Tibial nerve (tissue), 4 donors: ENCODE data around the gene CLDN14. TPM values are rescaled to one million over a fixed set of nuclear protein-coding genes. Genes with fewer than 3 reads are reported as not detected.

ENCODE experiments used
- DNase-seq, 2 donors: peaks; one replicate each; pipeline ENCODE4 v3.0.0-alpha.2; 2019; ENCODE audit warnings: low spot score in 2 of 2
- H3K27ac ChIP-seq, 4 donors: fragments of 200-600 bp; sonication (generic) in 3 of 4; one replicate each; pipeline ENCODE4 v1.5.1; 2017 to 2019; ENCODE audit warnings: mild to moderate bottlenecking in 1 of 4
- H3K27me3 ChIP-seq, 2 donors: fragments of 200-600 bp; sonication (generic) in 1 of 2; one replicate each; pipeline versions ENCODE4 v1.5.1 to v1.6.0; 2017 to 2019
- H3K36me3 ChIP-seq, 3 donors: fragments of 200-600 bp; sonication (generic); one replicate each; pipeline ENCODE4 v1.5.1; 2018 to 2019
- H3K4me1 ChIP-seq, 4 donors: fragments of 200-600 bp; sonication (generic) in 3 of 4; one replicate each; pipeline ENCODE4 v1.5.1; 2017 to 2019
- H3K4me3 ChIP-seq, 4 donors: fragments of 200-600 bp; sonication (generic) in 3 of 4; one replicate each; pipeline ENCODE4 v1.5.1; 2017 to 2019; ENCODE audit warnings: mild to moderate bottlenecking in 1 of 4, moderate library complexity in 1 of 4
- H3K9me3 ChIP-seq, 4 donors: fragments of 200-600 bp; sonication (generic) in 3 of 4; one replicate each; pipeline ENCODE4 v1.5.1; 2017 to 2019
- CTCF ChIP-seq, 5 experiments: fragments of 200-600 bp in 3 of 5; fragments of 450-650 bp in 2 of 5; sonication (generic) in 3 of 5; IDR thresholded peaks; one replicate each; pipeline ENCODE4 v1.5.1; 2016 to 2019; ENCODE audit warnings: antibody characterized with exemption in 5 of 5, mild to moderate bottlenecking in 3 of 5, moderate library complexity in 2 of 5
- EP300 ChIP-seq, 2 donors: sonication (generic); formaldehyde crosslinking; IDR thresholded peaks; one replicate each; pipeline ENCODE4 v1.6.1; 2017; ENCODE audit warnings: antibody characterized with exemption in 2 of 2, mild to moderate bottlenecking in 1 of 2
- POLR2A ChIP-seq, 2 donors: fragments of 450-650 bp; IDR thresholded peaks; one replicate each; pipeline ENCODE4 v1.6.1; 2017; ENCODE audit warnings: antibody characterized with exemption in 2 of 2, mild to moderate bottlenecking in 2 of 2, moderate library complexity in 2 of 2
- WGBS, 2 donors: methylation state at CpG; one replicate each; pipeline ENCODE4 v1.1.5; 2018; 5-methylcytosine and 5-hydroxymethylcytosine counted together
- total RNA-seq, 4 donors: library from RNA; depleted of rRNA; stranded (reverse); fragments of >200 nt; gene quantifications; one replicate each; pipeline ENCODE4 v1.1.0, GENCODE V29; 2016

The CLDN14 gene
- 1 to 10 TPM in 1 of 4 donors, not detected in 3; 1.3 TPM for total RNA-seq

GRCh38 chr21:36479415-36480402 lies at the start of gene CLDN14:
TSS of gene CLDN14 (minus strand) at chr21:36480122. CDS start at chr21:36461695, 18,427 bp downstream.
- H3K27me3 ChIP-seq = no peaks in the 10 kb centered on the region
- TF ChIP-seq EP300 (IDR thresholded peaks at IDR 0.05) (no peak), CTCF (IDR thresholded peaks at IDR 0.05) (no peak), POLR2A (IDR thresholded peaks at IDR 0.05) (no peak)
- no peaks in the 10 kb centered on the region for H3K4me1 ChIP-seq
- no peak within 1 kb of the TSS for H3K4me3 ChIP-seq
- WGBS, 2 donors = 73 to 77% methylated on average over 25 of the region's 25 CpGs
- H3K9me3 ChIP-seq = no peaks in the 10 kb centered on the region
- no peaks in the 10 kb centered on the region for H3K36me3 ChIP-seq
- H3K27ac ChIP-seq = no peak within 1 kb of the TSS
- no peak for DNase-seq

- Histone ChIP-seq H3K9me3 (no peaks in the 10 kb centered on the region), H3K4me1 (no peaks in the 10 kb centered on the region), H3K27ac (no peak overlapping the region), H3K27me3 (peaks cover 0 to 12% of the 10 kb centered on the region in 2 donors), H3K4me3 (no peak overlapping the region), H3K36me3 (no peaks in the 10 kb centered on the region)
- WGBS, 2 donors = 80 to 93% methylated on average over 6 of the region's 6 CpGs
- no peak for DNase-seq
- TF ChIP-seq EP300 (IDR thresholded peaks at IDR 0.05) (no peak), CTCF (IDR thresholded peaks at IDR 0.05) (no peak), POLR2A (IDR thresholded peaks at IDR 0.05) (no peak)
Observed at GRCh38 chr21:36528716-36529115, 48.8 kb upstream of the CLDN14 start.

GRCh38 chr21:36527317-36527716 lies 47.4 kb upstream of the CLDN14 start:
- DNase-seq = no peak
- no peak overlapping the region for H3K27ac ChIP-seq
- 72 to 73% methylated on average over 6 of the region's 6 CpGs for WGBS, 2 donors
- H3K27me3 ChIP-seq = peaks cover 0 to 8% of the 10 kb centered on the region in 2 donors
- no peaks in the 10 kb centered on the region for H3K9me3 ChIP-seq
- no peaks in the 10 kb centered on the region for H3K4me1 ChIP-seq
- H3K36me3 ChIP-seq = no peaks in the 10 kb centered on the region
- H3K4me3 ChIP-seq = no peak overlapping the region
- TF ChIP-seq CTCF (IDR thresholded peaks at IDR 0.05) (no peak), POLR2A (IDR thresholded peaks at IDR 0.05) (no peak), EP300 (IDR thresholded peaks at IDR 0.05) (no peak)

GRCh38 chr21:36526104-36526503 lies 46.2 kb upstream of the CLDN14 start:
- Histone ChIP-seq H3K27ac (no peak overlapping the region), H3K36me3 (no peaks in the 10 kb centered on the region), H3K4me1 (no peaks in the 10 kb centered on the region), H3K4me3 (no peak overlapping the region), H3K9me3 (no peaks in the 10 kb centered on the region), H3K27me3 (peaks cover 0 to 8% of the 10 kb centered on the region in 2 donors)
- no peak for DNase-seq
- 92 to 94% methylated on average over 4 of the region's 4 CpGs for WGBS, 2 donors
- TF ChIP-seq EP300 (IDR thresholded peaks at IDR 0.05) (no peak), CTCF (IDR thresholded peaks at IDR 0.05) (no peak), POLR2A (IDR thresholded peaks at IDR 0.05) (no peak)

- Histone ChIP-seq H3K27me3 (peaks cover 0 to 8% of the 10 kb centered on the region in 2 donors), H3K36me3 (no peaks in the 10 kb centered on the region), H3K9me3 (no peaks in the 10 kb centered on the region), H3K4me3 (no peak overlapping the region), H3K27ac (no peak overlapping the region), H3K4me1 (no peaks in the 10 kb centered on the region)
- no peak for DNase-seq
- TF ChIP-seq POLR2A (IDR thresholded peaks at IDR 0.05) (no peak), CTCF (IDR thresholded peaks at IDR 0.05) (no peak), EP300 (IDR thresholded peaks at IDR 0.05) (no peak)
- WGBS, 2 donors = 83 to 94% methylated on average over 6 to 9 of the region's 9 CpGs
Observed at GRCh38 chr21:36524477-36524876, 44.6 kb upstream of the CLDN14 start.
